SK-N-SH treated with all-trans-retinoic acid at 6 μM for 48 hours (cell line): Measurements from ENCODE around the gene PRICKLE3.

Experiments used
- CSDC2 ChIP-seq: fragments of 250-450 bp; sonication (Bioruptor Pico); IDR thresholded peaks from 2 replicates; pipeline ENCODE4 v1.5.0; 2020; ENCODE audit warnings: mild to moderate bottlenecking, moderate library complexity
- CSRNP3 ChIP-seq: fragments of 250-450 bp; sonication (Bioruptor Pico); IDR thresholded peaks from 2 replicates; pipeline ENCODE4 v1.5.1; 2021; ENCODE audit warnings: mild to moderate bottlenecking, moderate library complexity
- GLIS3 ChIP-seq: fragments of 250-450 bp; sonication (Bioruptor Pico); IDR thresholded peaks from 2 replicates; pipeline ENCODE4 v1.5.0; 2020; ENCODE audit warnings: mild to moderate bottlenecking, moderate library complexity
- PATZ1 ChIP-seq: fragments of 250-450 bp; sonication (Bioruptor Pico); IDR thresholded peaks from 2 replicates; pipeline ENCODE4 v1.8.0; 2020; ENCODE audit warnings: mild to moderate bottlenecking, moderate library complexity, borderline replicate concordance
- RARB ChIP-seq: fragments of 250-450 bp; sonication (Bioruptor Pico); IDR thresholded peaks from 2 replicates; pipeline ENCODE4 v1.8.0; 2021; ENCODE audit warnings: mild to moderate bottlenecking, moderate library complexity
- TOX ChIP-seq: fragments of 250-450 bp; sonication (Bioruptor Pico); IDR thresholded peaks from 2 replicates; pipeline ENCODE4 v1.8.0; 2021; ENCODE audit warnings: mild to moderate bottlenecking, moderate library complexity, borderline replicate concordance
- ZNF8 ChIP-seq: fragments of 450-650 bp; formaldehyde crosslinking; IDR thresholded peaks from 2 replicates; pipeline ENCODE4 v1.5.0; 2020; ENCODE audit warnings: mild to moderate bottlenecking, moderate library complexity

DNA sequence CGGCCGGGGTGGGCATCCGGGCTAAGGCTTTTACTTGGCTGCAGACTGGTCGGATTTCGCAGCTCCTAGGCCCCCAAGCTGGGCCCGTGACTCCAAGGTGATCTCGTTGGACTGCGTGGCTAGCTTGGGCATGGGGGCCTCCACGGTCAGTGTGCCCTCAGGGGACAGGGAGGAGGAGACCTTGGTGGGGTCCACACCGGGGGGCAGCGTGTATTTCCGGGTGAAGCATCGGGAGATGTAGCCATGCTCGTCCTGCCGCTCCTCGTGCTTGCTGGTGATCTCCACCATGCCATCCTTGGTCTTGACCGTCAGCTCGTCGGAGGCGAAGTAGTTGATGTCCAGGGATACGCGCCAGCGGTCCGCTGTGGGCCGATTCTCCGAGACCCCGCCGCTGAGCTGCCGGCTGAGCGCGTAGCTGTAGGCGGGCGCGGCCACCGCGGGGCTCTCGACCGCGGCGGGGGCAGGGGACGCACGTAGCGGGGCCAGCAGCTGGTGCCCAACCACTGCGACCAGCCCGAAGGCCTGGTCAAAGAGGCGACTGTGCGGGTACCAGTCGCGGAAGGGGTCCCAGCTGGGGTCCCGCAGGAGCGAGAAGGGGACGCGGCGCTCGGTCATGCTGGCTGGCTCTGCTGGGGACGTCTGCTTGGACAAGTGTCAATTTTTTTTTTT lies 47.8 kb upstream of the PRICKLE3 start:
- TF ChIP-seq GLIS3 (no peak), RARB (no peak), PATZ1 (CRISPR knock-in tag) (no peak), TOX (CRISPR knock-in tag) (no peak), ZNF8 (CRISPR knock-in tag) (no peak), CSDC2 (no peak), CSRNP3 (CRISPR knock-in tag) (no peak)
